BJ (cell line): Measurements from ENCODE around the gene ZNF324B. TPM values are rescaled to one million over a fixed set of nuclear protein-coding genes. Genes with fewer than 3 reads are reported as not detected.

ENCODE experiments used
- polyA plus RNA-seq: library from polyadenylated mRNA; depleted of rRNA; stranded (reverse); fragments of >200 nt; gene quantifications from 2 replicates; pipeline ENCODE4 v1.2.3, GENCODE V29; 2011; rRNA removed
- small RNA-seq: library from RNA; depleted of rRNA; stranded (forward); fragments of <200 nt; gene quantifications from one replicate; pipeline ENCODE3, GENCODE V24; 2012; ENCODE audit warnings: low replicate concordance, low read depth; ENCODE audit not compliant: insufficient read length

Gene ZNF324B
- polyA plus RNA-seq, 1 experiment, result 2.0 TPM

Small RNA genes lying within 50 kb of the gene (small RNA-seq; reads per million reads assigned to genes)
- gene RN7SL693P (not detected), gene RNU6-1337P (not detected)

Other genes starting within 250 kb of the ZNF324B start
- gene ZNF544, start 222.7 kb upstream of the ZNF324B start, polyA plus RNA-seq, result 28.6 and 33.4 TPM in 2 replicates
- 2.1 and 2.5 TPM in 2 replicates for gene ZNF8, start 172.7 kb upstream of the ZNF324B start, polyA plus RNA-seq
- gene ERVK3-1, start 146.2 kb upstream of the ZNF324B start, polyA plus RNA-seq, result 34.3 and 39.4 TPM in 2 replicates
- 2.1 and 2.3 TPM in 2 replicates for gene ZSCAN22, start 124.6 kb upstream of the ZNF324B start, polyA plus RNA-seq
- 13.7 and 15.5 TPM in 2 replicates for gene A1BG, start 98.1 kb upstream of the ZNF324B start, polyA plus RNA-seq
- 0.20 TPM in 2 replicates for gene ZNF497, start 88.9 kb upstream of the ZNF324B start, polyA plus RNA-seq
- 0.47 and 0.82 TPM in 2 replicates for gene ZNF837, start 70.6 kb upstream of the ZNF324B start, polyA plus RNA-seq
- gene RPS5, start 64.4 kb upstream of the ZNF324B start, polyA plus RNA-seq, result 2,500 and 3,326 TPM in 2 replicates
- not detected in 2 replicates for gene RNF225, start 56.0 kb upstream of the ZNF324B start, polyA plus RNA-seq
- 8.9 and 10.0 TPM in 2 replicates for gene ZNF584, start 43.0 kb upstream of the ZNF324B start, polyA plus RNA-seq
- gene ZNF132, start 11.5 kb upstream of the ZNF324B start, polyA plus RNA-seq, result 2.7 and 3.2 TPM in 2 replicates
- 3.6 and 4.4 TPM in 2 replicates for gene ZNF324, start 15.5 kb downstream of the ZNF324B start, polyA plus RNA-seq
- gene ZNF446, start 24.7 kb downstream of the ZNF324B start, polyA plus RNA-seq, result 5.0 and 8.2 TPM in 2 replicates
- gene SLC27A5, start 60.4 kb downstream of the ZNF324B start, polyA plus RNA-seq, result 8.6 and 13.1 TPM in 2 replicates
- gene ZBTB45, start 68.2 kb downstream of the ZNF324B start, polyA plus RNA-seq, result 5.2 and 9.5 TPM in 2 replicates
- gene TRIM28, start 92.4 kb downstream of the ZNF324B start, polyA plus RNA-seq, result 210 and 476 TPM in 2 replicates
- gene CHMP2A, start 103.5 kb downstream of the ZNF324B start, polyA plus RNA-seq, result 153 and 174 TPM in 2 replicates
- 66.6 and 76.3 TPM in 2 replicates for gene UBE2M, start 107.0 kb downstream of the ZNF324B start, polyA plus RNA-seq
- gene MZF1, start 121.7 kb downstream of the ZNF324B start, polyA plus RNA-seq, result 8.4 and 12.5 TPM in 2 replicates